IMR-90 (cell line): ENCODE data around the gene SOCS3. TPM values are rescaled to one million over a fixed set of nuclear protein-coding genes. Genes with fewer than 3 reads are reported as not detected.
A peak's percentile ranks its signal among the peaks of the same experiment; 100 is the strongest.

Source experiments
- ATAC-seq: fragments of 200-7000 bp; cut with Tn5 transposase; 2 replicates; pipeline ENCODE4 v1.9.1; 2020; ENCODE audit warnings: low read depth, mild to moderate bottlenecking, moderate library complexity
- BruUV-seq: library from RNA; stranded (reverse); fragments of 400-500 nt; replicated peaks from 2 replicates; lab custom pipeline; 2021; lab: Mats Ljungman, UMichigan
- CTCF ChIA-PET: fragments of 300-600 bp; formaldehyde crosslinking; extraction: SDS; loops from one replicate; lab custom pipeline; 2021; ENCODE audit warnings: antibody characterized with exemption; lab: Yijun Ruan, JAX
- POLR2A ChIA-PET: fragments of 300-600 bp; sonication (Branson Sonifier 250); formaldehyde crosslinking; loops from one replicate; lab custom pipeline; 2022; ENCODE audit warnings: antibody characterized with exemption; ENCODE audit not compliant: unreplicated experiment; lab: Charles Lee
- DNase-seq: peaks from one replicate; pipeline ENCODE4 v3.0.0; 2013
- H2AFZ ChIP-seq: replicated peaks from 2 replicates; pipeline ENCODE3; 2013; ENCODE audit warnings: low read length, mild to moderate bottlenecking; ENCODE audit not compliant: poor library complexity
- H2AK5ac ChIP-seq: 2 replicates; pipeline ENCODE4 v1.6.1; 2013; ENCODE audit warnings: low read depth, low read length, inconsistent platforms
- H2AK9ac ChIP-seq: replicated peaks from 2 replicates; pipeline ENCODE3; 2013; ENCODE audit warnings: mild to moderate bottlenecking, low read depth, low read length, moderate library complexity; ENCODE audit not compliant: poor library complexity
- H2BK120ac ChIP-seq: 2 replicates; pipeline ENCODE4 v1.6.1; 2013; ENCODE audit warnings: low read depth, low read length, inconsistent platforms
- H2BK15ac ChIP-seq: 3 replicates; pipeline ENCODE4 v1.6.1; 2013; ENCODE audit warnings: low read depth, low read length, inconsistent platforms
- H2BK20ac ChIP-seq: 2 replicates; pipeline ENCODE4 v1.6.1; 2013; ENCODE audit warnings: low read depth, mild to moderate bottlenecking, inconsistent platforms, low read length, moderate library complexity
- H2BK5ac ChIP-seq: 2 replicates; pipeline ENCODE4 v1.6.1; 2013; ENCODE audit warnings: mild to moderate bottlenecking, low read depth, low read length, inconsistent platforms; ENCODE audit not compliant: poor library complexity, severe bottlenecking
- H3K14ac ChIP-seq: replicated peaks from 2 replicates; pipeline ENCODE4 v1.6.1; 2013; ENCODE audit warnings: low read depth, low read length, inconsistent platforms
- H3K18ac ChIP-seq: 2 replicates; pipeline ENCODE4 v1.6.1; 2013; ENCODE audit warnings: low read depth, low read length, control low read depth
- H3K23ac ChIP-seq: 2 replicates; pipeline ENCODE4 v1.6.1; 2013; ENCODE audit warnings: low read depth, low read length, inconsistent platforms
- H3K27ac ChIP-seq: 2 replicates; pipeline ENCODE4 v1.5.1; 2013; ENCODE audit warnings: mild to moderate bottlenecking, control low read depth, low read length; ENCODE audit not compliant: insufficient read depth
- H3K27me3 ChIP-seq: 2 replicates; pipeline ENCODE4 v1.6.1; 2013; ENCODE audit warnings: low read length; ENCODE audit not compliant: control insufficient read depth, insufficient read depth
- H3K36me3 ChIP-seq: 2 replicates; pipeline ENCODE4 v1.6.1; 2013; ENCODE audit warnings: low read length, mixed read lengths; ENCODE audit not compliant: control insufficient read depth, insufficient read depth
- H3K4ac ChIP-seq: 2 replicates; pipeline ENCODE4 v1.6.1; 2013; ENCODE audit warnings: low read depth, low read length, inconsistent platforms
- H3K4me1 ChIP-seq: 2 replicates; pipeline ENCODE4 v1.6.1; 2013; ENCODE audit warnings: low read length, mixed read lengths; ENCODE audit not compliant: control insufficient read depth, insufficient read depth
- H3K4me2 ChIP-seq: 2 replicates; pipeline ENCODE4 v1.6.1; 2013; ENCODE audit warnings: low read depth, mild to moderate bottlenecking, control low read depth, low read length, moderate library complexity
- H3K4me3 ChIP-seq: 2 replicates; pipeline ENCODE4 v1.5.1; 2013; ENCODE audit warnings: low read depth, mild to moderate bottlenecking, control low read depth, low read length, moderate library complexity; ENCODE audit not compliant: insufficient read depth
- H3K56ac ChIP-seq: 2 replicates; pipeline ENCODE4 v1.6.1; 2013; ENCODE audit warnings: low read length, inconsistent platforms; ENCODE audit not compliant: insufficient read depth; ENCODE audit errors: extremely low read depth
- H3K79me1 ChIP-seq, 2 experiments: 2 replicates each; pipeline ENCODE4 v1.6.1; 2013; ENCODE audit warnings: low read length in 2 of 2, inconsistent platforms in 1 of 2, low read depth in 1 of 2
- H3K9ac ChIP-seq: 2 replicates; pipeline ENCODE4 v1.6.1; 2013; ENCODE audit warnings: low read depth, low read length, control low read depth
- H3K9me1 ChIP-seq: 2 replicates; pipeline ENCODE4 v1.6.1; 2013; ENCODE audit warnings: low read length, inconsistent platforms; ENCODE audit not compliant: insufficient read depth
- H3K9me3 ChIP-seq: 2 replicates; pipeline ENCODE4 v1.6.1; 2013; ENCODE audit warnings: low read length; ENCODE audit not compliant: control insufficient read depth, insufficient read depth
- H4K20me1 ChIP-seq: 2 replicates; pipeline ENCODE4 v1.6.1; 2013; ENCODE audit warnings: low read length, inconsistent platforms; ENCODE audit not compliant: insufficient read depth
- H4K5ac ChIP-seq: 2 replicates; pipeline ENCODE4 v1.6.1; 2013; ENCODE audit warnings: mild to moderate bottlenecking, low read depth, low read length, control low read depth
- H4K8ac ChIP-seq, 2 experiments: 2 replicates each; pipeline ENCODE4 v1.6.1; 2013; ENCODE audit warnings: low read depth in 2 of 2, low read length in 2 of 2, control low read depth in 1 of 2, inconsistent platforms in 1 of 2
- H4K91ac ChIP-seq: 2 replicates; pipeline ENCODE4 v1.6.1; 2013; ENCODE audit warnings: low read depth, low read length, inconsistent platforms; ENCODE audit not compliant: insufficient read depth
- CHD1 ChIP-seq: IDR thresholded peaks from 2 replicates; pipeline ENCODE4 v1.6.1; 2012; ENCODE audit warnings: low read depth, low read length, improper control_type of control experiment
- WGBS, 2 experiments: methylation state at CpG; one replicate each; pipeline versions ENCODE4 v1.1.5 to v1.1.7; 2013; ENCODE audit warnings: missing lambda C conversion rate in 2 of 2; ENCODE audit not compliant: insufficient read length in 1 of 2; ENCODE audit errors: extremely low coverage in 2 of 2; 5-methylcytosine and 5-hydroxymethylcytosine counted together
- dilution Hi-C: fragments of 300-500 bp; cut with HindIII; formaldehyde crosslinking; loops from one replicate; pipeline ENCODE4 v1.14.3; 2018; ENCODE audit warnings: low sequenced_read_pairs; ENCODE audit not compliant: unreplicated experiment
- in situ Hi-C: fragments of 300-500 bp; cut with MboI; formaldehyde crosslinking; loops from 3 replicates; pipeline ENCODE4 v1.14.3; 2019; ENCODE audit warnings: low sequenced_read_pairs, inconsistent platforms, mixed read lengths
- intact Hi-C: fragments of 100-400 bp; cut with micrococcal nuclease; formaldehyde crosslinking; loops from 2 replicates; pipeline ENCODE4 v1.10.0; 2022
- polyA plus RNA-seq, 3 experiments: library from polyadenylated mRNA; depleted of rRNA; stranded (reverse); fragments of >200 nt; gene quantifications; 2 replicates each; pipeline ENCODE4 v1.2.3, GENCODE V29; 2012; ENCODE audit warnings: low replicate concordance in 1 of 3
- total RNA-seq: library from RNA; depleted of rRNA; stranded (reverse); fragments of >200 nt; gene quantifications from 2 replicates; pipeline ENCODE4 v1.2.3, GENCODE V29; 2012
- TF ChIP-seq, protein P1 (sequence below): fragments of 150-350 bp; IDR thresholded peaks from 2 replicates; pipeline ENCODE4 v1.6.1; 2016; ENCODE audit warnings: low read depth, mild to moderate bottlenecking, low read length, moderate library complexity, borderline replicate concordance

The SOCS3 gene
- total and polyA plus RNA-seq, 2 of the 4 experiments (the other 2 are of a cell fraction): 19.2 to 19.9 TPM

DNA sequence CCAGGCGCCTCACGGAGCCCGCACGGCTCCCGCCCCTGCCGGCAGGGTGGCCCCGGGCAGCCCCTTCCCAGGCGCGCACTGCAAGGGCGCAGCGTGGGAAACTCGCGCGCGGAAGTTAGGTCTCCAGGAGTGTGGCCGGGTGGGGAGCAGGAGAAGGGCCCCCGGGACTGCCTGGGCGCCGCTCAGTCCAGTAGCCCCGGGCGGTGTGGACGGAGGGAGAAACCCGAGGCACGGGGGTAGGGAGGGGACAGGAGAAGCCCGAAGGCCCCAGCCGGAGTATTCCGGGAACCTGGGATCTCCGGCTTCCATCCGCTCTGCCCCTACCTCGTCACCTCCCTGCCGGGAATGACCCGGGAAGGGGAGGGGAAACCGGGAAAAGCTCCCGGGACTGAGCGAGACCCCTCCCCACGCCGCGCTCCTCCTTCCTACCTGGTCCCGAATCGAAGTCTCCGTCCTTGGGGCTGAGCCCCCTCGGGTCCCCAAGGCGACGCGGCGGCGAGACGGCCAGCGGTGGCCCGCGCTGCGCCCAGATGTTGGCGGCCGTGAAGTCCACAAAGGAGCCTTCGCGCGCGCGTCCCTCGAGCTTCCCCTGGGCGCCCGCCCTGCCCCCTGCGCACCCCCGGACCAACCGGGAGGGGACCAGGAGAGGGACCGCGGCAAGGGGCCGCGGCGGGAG, 418 bp downstream of the SOCS3 start:
- Histone ChIP-seq H2BK15ac (no peak overlapping the region), H3K9me3 (no peaks in the 10 kb centered on the region), H3K9me1 (peaks cover 8% of the 10 kb centered on the region; the same call in 1 of the 2 replicates), H4K8ac (peak overlapping the region in 1 of 2 experiments; percentile 66; a peak in 1 of 4 replicates), H4K5ac (peak overlapping the region; percentile 14; the same call in 1 of the 2 replicates), H3K4me1 (peaks cover 14% of the 10 kb centered on the region), H3K36me3 (peaks cover 31% of the 10 kb centered on the region), H3K18ac (peak overlapping the region; percentile 49; the same call in 1 of the 2 replicates), H2BK20ac (0 out of 2 replicates have a peak overlapping the region, but pooled peaks have one; percentile 52), H3K23ac (peak overlapping the region; percentile 97), H3K79me1 (peaks cover 5 to 33% of the 10 kb centered on the region in 2 experiments; a peak in 2 of 4 replicates), H4K91ac (peak overlapping the region; percentile 71), H2AK9ac (peak overlapping the region; percentile 96), H2AK5ac (peak overlapping the region; percentile 29), H3K27ac (peak overlapping the region; percentile 97), H3K9ac (peak overlapping the region; percentile 97), H3K56ac (peak overlapping the region; percentile 87), H3K4ac (peak overlapping the region; percentile 77), H2AFZ (peak overlapping the region; percentile 91), H3K4me2 (peak overlapping the region; percentile 10; the same call in 1 of the 2 replicates), H2BK120ac (peak overlapping the region; percentile 64), H3K27me3 (no peaks in the 10 kb centered on the region), H2BK5ac (peak overlapping the region; percentile 92), H4K20me1 (peaks cover 49% of the 10 kb centered on the region), H3K4me3 (peak overlapping the region; percentile 94), H3K14ac (peak overlapping the region; percentile 87)
- ChIA-PET CTCF (interaction anchor here (1.6 kb wide), 1 partner anchor 65 kb away, joined by 5 read pairs; no protein-coding TSS in a partner anchor), POLR2A (interaction anchor here (0.6 to 1.1 kb wide), 3 partner anchors 31 to 73 kb away, joined by 3 read pairs; no protein-coding TSS in a partner anchor)
- TF ChIP-seq CHD1: peak; percentile 73; the same call in 1 of the 2 replicates
- TF ChIP-seq, protein P1, sequence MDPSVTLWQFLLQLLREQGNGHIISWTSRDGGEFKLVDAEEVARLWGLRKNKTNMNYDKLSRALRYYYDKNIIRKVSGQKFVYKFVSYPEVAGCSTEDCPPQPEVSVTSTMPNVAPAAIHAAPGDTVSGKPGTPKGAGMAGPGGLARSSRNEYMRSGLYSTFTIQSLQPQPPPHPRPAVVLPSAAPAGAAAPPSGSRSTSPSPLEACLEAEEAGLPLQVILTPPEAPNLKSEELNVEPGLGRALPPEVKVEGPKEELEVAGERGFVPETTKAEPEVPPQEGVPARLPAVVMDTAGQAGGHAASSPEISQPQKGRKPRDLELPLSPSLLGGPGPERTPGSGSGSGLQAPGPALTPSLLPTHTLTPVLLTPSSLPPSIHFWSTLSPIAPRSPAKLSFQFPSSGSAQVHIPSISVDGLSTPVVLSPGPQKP: no peak
- intact Hi-C loops: no loop called here
- DNase-seq: no peak
- dilution Hi-C loops: no loop called here
- in situ Hi-C loops: loop anchor here (5.0 kb wide), 1 partner anchor 67 kb away; no protein-coding TSS in a partner anchor
- peak; percentile 2 for ATAC-seq
- 0% methylated on average over 14 of the region's 70 CpGs; no CpG with 5 or more reads in 1 of the 2 experiments for WGBS, 2 experiments
- TSS peak; percentile 55 for BruUV-seq
